NCI-H146 treated with DMSO at 0.1 percent for 48 hours (cell line): ENCODE data around the gene ANKS4B.
"Not testable (repeated sequence)": the region's sequence is repeated elsewhere in the genome, so short reads cannot be mapped to it uniquely, and the experiment has no call there.

Experiments
- DNase-seq: peaks from one replicate; lab custom pipeline; 2025; ENCODE audit not compliant: unreplicated experiment; lab: John Stamatoyannopoulos, UW

ANKS4B gene

DNA sequence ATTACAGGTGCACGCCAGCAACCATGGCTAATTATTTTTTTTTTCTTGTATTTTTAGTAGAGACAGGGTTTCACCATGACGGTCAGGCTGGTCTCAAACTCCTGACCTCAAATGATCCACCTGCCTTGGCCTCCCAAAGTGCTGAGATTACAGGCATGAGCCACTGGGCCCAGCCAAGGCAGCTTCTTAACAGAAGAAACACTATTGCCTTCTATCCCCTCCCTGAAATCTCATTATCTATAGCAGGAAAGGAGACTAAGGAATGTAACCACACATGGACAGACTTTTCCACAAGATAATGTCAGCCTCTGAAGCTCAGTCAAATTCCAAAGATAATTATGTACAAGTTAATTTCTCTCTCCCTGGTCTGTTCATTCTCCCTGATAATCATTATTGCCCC, 16.4 kb upstream of the ANKS4B start:
- DNase-seq = no peak

DNA sequence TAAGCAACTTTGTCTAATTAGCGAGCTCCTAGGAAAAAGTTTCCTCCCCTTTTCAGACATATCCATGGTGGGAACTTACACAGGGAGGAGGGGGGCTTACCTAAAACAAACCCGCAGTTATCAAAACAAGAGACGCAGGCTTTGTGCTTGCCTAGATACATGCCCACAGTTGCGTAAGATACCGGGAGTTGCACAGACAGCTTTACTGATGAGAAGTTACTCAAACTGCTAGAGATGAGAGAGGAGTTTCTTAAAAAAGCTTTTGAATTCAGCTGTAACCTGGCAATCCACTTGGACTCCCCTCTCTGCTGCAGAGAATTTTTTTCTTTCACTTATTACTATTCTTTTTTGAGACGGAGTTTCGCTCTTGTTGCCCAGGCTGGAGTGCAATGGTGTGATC, 15.3 kb upstream of the ANKS4B start:
- no peak for DNase-seq

DNA sequence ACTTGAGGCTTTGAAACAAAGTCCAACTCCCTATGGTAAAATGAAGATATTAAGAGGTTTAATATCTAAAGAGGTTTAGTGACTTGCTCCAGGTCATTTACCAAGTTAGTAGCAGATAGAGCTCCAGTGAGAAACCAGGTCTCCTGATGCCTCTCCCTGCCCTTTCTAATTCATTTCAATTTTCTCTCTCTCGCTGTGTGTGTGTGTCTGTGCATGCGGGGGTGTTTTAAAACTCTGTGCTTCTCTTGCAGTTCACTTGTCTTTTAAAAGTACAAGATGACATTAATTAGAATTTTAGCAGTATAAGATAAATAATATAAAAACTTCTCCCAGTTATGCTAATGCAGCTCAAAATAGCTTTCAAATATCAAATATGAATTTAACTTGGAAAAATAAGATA, 13.9 kb upstream of the ANKS4B start:
- DNase-seq = no peak

DNA sequence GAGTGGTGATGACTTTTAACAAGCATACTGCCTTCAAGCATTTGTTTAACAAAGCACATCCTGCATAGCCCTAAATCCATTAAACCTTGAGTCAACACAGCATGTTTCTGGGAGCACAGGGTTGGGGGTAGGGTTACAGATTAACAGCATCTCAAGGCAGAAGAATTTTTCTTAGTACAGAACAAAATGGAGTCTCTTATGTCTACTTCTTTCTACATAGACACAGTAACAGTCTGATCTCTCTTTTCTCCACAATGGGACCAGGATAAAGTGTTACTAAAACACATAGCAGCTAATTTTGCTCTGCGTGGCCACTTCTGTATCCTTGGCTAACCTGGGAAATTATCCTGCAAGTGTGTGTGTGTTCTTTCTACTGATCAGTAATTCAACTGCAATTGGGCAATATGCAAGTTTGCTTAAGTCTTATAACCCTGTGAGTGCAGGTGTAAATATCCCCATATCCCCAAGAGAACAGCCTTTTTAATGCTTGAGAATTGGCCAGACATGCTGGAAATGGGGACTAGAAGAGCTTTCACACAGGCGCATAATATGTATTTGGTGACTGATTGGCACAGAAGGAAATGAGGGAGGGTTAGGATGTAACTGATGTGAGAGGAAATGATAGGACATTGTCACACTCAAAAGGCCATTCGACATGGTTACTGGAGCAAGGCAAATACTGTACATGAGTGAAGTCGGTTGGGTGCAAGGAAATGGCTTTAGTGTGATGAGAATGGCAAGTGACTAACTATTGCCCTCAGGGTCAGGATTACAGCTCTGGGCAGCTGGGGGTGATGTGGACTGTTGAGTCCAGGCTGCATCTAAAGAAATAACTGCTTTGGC, 10.8 kb upstream of the ANKS4B start:
- no peak for DNase-seq

DNA sequence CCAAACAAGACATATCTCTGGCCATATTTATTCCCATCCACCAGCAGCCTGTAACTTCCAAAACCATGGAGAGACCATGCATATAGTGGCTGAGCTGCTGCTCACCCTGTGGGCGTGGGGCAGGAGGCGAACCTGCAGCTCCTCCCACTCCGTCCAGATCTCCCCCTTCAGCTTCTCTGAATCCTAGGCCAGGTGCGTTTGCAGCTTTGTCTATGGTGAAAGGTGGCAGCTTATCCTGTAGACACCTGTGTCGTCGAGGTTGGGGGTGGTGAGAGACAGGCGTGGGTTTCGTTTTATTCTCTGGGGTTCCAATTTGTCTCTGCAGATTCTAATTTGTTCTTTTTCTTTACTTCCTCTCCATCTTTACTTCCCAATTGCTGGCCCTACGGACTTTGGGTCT, 9.7 kb upstream of the ANKS4B start:
- no peak for DNase-seq

DNA sequence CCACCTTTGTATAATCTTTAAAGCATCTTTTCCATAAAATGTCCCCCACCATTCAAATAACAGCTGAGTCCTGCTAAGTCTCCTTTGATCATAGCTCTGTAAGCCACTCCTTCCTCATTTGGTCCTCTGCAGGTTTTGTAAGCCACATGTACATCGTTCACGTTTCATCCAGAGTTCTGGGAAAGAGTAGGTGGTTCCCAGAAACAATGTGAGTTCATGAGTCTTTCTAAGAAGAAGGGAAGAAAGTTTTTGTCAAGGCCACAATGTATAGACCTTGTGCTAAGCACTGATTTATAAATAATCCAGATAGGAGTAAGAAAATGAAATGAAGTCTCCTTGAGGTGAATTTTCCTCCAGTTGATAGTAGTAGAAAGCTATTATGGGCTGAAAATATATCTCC, 8.7 kb upstream of the ANKS4B start:
- no peak for DNase-seq

DNA sequence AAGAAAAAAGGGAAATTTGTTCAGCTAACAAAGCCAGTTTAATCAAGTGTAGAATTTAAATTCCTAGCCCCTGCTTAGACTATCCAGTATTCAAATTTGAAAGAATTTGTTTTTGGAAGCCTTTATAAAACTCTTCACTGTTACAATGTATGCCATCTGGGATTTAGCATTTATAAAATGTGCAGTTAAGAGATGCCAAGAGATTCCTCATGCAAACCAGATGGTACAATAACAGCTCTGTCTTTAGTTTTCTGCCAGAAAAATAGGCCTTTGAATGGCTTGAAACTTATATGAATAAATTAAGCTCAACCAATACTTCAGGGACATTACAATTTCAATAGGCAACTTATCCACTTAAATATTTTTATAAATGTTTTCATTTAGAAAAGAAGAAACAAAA, 6.8 kb upstream of the ANKS4B start:
- DNase-seq = no peak

DNA sequence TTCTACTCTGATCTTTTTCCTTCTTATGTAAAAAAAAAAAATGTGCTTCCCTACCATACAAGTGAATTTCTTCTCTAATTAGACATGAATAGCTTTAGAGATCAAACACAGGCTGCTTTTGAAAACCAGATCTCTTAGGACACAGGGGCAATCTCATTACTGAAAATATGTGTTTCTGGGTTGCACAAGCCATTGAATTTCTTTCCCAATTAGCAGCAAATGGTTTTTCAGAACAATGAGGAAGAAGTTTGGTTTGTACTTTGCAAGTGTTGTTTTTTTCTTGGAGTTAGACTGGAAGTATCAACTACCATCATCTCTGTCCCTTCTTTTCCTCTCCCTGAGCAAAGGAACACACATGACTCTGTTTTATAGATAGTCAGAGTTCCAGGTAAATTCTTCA, 5.6 kb upstream of the ANKS4B start:
- DNase-seq = no peak

DNA sequence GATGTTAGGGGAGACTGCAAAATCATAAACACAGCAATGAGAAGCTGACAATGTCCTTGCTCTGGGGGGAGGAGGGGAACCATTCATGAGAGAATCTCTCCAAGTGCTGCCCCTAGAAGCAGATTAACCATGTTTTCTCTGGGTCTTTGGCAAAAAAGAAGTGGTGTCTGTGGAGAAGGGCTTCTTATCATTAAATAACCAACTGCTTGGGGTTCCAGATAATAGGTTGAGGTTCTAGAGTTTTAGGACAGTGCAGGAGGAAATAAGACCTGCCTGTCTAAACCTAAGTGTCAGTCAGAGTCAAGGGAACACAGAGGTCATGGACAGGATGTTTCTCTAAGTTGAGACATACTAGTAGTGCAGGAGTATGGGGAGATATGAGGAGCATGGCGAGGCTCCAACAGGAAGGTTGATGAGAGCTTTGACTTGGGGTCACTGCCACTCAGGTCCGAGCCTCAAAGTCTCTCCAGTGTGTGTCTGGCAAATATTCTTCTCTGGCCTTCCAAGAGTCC, 5.1 kb upstream of the ANKS4B start:
- DNase-seq = no peak

DNA sequence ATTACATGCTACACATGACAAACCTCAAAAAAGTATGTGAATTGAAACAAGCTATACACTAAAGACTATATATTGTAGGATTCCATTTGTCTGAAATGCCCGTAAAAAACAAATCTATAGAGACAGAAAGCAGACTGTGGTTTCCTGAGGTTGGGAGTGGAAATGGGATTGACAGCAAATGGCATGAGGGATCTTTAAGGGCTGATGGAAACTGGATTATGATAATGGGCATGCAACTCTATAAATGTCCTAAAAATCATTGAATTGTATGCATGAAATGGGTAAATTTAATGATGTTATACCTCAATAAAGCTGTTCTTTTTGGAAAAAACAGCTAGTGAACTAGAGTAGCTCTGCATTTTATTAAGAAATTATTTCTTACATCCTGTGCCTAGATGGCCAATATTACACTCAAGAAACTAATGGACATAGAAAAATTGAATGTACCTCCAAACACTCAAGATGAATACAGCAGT, 416 bp upstream of the ANKS4B start:
- no peak for DNase-seq

DNA sequence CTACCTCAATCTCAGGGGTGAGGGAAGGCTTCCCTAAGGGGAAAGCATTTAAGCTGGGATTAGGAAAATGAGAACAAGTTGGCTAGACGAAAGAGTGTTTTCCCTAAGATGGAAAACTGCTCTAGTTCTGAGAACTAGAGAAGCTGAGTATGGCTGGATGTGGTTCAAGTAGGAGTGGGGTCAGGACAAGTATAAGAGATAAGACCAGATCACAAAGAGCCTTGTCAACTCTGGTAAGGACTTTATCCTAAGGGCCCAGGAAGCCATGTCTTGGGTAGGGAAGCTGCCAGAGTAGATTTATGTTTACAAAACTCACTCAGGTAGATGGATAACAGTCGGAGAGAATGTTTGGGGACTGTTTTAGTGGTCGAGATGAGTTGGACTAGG, 1.7 kb downstream of the ANKS4B start:
- no peak for DNase-seq

DNA sequence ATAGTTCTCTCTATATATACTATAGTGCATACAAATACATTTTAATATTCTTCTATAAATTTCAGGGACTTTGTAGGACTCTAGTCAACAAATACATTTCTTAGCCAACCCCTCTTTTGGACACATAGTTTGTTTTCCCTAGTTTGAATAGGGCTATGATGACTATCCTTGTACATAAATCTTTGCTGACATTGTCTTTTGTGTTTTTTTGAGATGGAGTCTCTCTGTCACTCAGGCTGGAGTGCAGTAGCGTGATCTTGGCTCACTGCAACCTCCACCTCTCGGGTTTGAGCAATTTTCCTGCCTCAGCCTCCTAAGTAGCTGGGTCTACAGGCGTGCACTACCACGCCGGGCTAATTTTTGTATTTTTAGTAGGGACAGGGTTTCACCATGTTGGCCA, 3.3 kb downstream of the ANKS4B start:
- DNase-seq = no peak

DNA sequence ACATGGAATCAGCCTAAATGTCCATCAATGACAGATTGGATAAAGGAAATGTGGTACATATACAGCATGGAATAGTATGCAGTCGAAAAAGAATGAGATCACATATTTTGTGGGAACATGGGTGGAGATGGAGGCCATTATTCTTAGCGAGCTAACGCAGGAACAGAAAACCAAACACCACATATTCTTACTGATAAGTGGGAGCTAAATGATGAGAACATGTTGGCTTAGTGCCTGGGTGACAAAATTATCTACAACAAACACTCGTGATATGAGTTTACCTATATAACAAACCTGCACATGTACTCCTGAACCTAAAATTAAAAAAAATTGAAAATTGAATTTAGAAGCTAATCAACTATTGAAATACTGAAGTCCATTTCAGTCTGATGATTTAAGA, 6.1 kb downstream of the ANKS4B start:
- DNase-seq = no peak

DNA sequence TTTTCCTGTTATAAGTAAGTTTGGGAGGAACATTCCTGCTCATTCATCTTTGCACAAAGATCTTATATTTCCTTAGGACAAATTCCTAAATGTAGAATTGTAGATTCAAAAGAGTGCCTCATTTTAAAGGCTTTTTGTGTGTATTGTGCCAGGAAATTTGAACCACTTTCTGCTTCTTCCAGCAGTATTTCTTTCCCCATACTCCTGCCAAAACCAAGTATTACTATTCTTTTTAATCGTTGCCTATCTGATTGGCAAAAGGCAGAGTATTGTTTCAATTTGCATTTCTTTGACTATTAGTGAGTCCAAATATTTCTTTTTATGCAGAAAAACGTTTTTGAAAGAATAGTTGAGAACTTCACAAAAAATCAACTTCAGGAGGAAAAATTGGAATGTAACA, 9.3 kb downstream of the ANKS4B start:
- DNase-seq = no peak

DNA sequence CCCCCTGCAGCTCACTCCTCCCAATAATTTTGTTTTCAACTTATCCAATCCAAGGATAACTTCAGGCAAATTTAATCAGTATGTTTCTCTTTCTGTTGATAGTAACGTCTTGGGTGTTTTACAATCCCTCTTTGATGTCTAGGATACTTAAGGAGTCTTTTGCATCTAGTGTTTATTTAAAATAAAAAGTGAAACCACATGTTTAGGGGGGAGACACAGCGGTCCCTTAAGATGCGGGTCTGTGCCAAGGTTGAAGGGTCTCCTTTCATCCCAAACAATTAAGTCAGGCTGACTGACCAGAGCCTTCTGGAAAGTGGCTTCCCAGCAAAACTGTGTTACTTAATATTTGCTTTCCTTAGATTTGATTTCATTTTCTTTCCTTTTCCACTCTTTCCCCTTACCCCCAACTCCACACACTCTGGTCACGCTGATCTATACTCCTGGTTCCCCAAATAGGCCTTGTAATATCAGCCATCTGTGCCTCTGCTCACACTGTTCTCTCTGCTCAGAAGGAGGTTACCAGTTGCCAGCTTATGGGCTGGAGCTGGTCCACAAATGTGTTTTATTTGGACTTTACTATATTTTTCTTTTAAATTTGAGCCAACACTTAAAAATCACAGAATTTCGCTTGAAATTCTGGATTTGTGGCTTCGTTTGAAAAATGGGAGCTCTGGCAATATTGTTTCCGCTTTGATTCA, 11.2 kb downstream of the ANKS4B start:
- no peak for DNase-seq

DNA sequence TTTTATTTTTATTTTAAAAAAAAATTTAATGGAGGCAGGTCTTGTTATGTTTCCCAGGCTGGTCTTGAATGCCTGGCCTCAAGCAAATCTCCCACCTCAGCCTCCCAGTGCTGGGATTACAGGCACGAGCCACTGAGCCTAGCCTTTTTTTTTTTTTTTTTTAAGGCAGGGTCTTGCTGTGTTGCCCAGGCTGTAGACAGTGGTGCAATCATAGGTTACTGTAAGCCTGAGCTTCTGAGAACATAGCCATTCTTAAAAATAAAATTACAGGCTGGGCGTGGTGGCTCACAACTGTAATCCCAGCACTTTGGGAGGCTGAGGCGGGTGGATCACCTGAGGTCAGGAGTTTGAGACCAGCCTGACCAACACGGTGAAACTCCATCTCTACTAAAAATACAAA, 14.7 kb downstream of the ANKS4B start:
- DNase-seq = not testable (repeated sequence)

DNA sequence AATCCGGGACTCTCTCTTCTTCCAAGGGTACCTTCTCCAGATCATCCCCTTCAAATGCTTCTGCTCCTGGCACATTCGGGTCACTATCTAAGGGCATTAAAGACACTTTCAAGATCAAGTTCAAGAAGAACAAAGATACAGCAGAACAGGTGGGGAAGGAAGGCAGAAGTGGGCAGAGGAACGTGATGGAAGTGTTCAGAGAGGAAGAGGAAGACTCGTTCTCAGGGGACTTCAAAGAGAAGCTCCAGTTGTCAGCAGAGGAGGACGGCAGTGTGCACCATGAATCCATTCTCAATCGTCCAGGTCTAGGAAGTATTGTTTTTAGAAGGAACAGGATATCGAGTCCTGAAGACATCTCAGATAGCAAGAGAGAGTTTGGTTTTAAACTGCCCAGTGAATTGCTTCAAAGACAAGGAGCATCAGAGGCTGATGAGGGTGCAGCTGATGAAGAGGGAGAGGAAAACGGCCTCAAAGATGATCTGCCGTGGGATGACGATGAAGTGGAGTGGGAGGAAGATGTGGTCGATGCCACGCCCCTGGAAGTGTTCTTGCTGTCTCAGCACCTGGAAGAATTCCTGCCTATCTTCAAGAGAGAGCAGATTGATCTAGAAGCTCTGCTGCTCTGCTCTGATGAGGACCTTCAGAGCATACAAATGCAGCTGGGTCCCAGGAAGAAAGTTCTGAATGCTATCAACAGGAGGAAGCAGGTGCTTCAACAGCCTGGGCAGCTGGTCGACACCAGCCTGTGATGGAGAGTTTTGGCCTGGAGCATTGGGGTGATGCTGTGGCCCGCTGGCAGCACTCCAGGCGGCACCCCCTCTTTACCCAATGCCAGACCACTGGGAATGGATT, 16.8 kb downstream of the ANKS4B start:
- DNase-seq = no peak

DNA sequence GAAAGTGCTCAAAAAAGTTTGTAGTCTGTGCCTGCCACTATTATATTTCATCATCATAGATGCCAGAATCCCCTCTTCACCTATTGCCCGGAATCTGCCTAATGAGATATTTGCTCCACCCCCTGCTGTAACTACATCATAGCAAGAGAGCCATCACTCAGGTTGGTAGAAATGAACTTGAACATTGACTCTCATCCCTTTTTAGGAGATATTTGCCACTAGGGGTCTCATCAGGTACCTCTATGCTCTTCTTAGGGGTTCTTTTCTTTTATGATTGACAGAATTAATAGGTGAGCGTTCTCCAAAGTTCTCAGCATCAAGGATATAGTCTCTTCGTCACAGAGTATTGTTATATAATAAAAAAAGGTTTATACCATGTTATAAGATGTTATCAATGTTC, 20.0 kb downstream of the ANKS4B start:
- no peak for DNase-seq

DNA sequence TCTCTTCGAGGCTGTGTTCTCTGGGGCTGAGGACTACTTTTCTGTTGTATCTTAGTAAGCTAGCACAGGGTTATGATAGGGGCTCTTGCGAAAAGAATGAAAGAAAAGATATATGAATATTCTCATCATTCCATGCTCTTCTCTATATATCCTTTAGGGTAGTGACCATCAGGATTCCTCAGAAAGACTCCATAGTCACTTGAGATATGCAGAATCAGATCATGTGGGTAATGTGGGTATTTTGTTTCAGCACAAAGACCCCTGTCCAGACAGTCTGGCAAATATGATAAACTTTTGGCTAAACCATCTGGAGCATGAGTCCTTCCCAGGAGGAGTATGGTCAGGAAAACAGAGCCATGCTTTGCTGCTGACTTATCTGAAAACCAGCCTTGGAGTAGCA, 23.1 kb downstream of the ANKS4B start:
- DNase-seq = no peak

DNA sequence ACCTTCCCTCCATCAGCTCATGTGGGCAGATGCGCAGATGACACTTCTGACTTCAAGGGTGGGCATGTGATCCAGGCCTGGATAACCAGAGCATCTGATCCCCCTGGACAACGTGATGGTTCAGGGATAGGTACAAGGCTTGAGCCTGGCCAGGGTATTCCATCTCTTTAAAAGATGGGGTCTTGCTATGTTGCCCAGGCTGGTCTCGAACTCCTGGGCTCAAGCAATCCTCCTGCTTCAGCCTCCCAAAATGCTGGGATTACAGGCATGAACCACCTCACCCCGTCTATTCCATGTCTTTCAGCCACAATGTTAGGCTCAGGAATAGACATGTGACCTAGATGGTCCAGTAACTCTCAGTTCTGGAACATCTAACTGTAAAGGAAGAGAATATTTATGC, 23.8 kb downstream of the ANKS4B start:
- DNase-seq = no peak
